ENCODE results near the gene EFHD2.
"Not testable (repeated sequence)": the region's sequence is repeated elsewhere in the genome, so short reads cannot be mapped to it uniquely, and the experiment has no call there.

The EFHD2 gene

DNA sequence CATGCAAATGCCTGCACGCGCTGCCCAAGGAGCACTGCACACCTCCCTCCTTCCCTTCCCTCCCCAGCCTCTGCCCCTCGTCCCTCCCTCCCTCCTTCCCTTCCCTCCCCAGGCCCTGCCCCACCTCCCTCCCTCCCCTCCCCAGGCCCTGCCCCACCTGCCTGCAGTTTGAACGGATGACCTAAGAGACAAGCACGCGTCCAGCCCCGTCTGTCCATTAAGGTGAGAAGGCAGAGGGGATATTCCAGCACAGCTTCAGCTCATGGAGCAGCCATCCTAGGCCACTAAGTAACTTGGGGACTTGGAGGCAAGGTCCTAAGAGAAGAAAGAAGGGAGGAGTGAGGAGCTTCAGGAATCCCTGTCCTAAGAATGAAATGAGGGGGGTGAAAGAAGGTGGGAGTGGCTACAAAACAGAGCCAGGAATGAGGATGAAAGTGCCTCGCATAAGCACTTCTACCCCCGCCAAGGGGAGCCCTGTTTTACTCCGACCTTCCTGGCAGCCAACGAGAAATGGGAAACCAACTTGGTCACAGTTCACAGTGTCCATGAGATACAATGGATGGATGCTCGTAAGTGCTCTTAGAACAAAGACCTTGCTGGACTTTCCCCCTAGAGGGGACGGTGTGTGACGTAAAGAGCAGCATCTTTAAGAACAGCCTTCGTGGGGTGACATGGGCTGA is 21.3 kb upstream of the EFHD2 start:
- DNase-seq, result no peak

DNA sequence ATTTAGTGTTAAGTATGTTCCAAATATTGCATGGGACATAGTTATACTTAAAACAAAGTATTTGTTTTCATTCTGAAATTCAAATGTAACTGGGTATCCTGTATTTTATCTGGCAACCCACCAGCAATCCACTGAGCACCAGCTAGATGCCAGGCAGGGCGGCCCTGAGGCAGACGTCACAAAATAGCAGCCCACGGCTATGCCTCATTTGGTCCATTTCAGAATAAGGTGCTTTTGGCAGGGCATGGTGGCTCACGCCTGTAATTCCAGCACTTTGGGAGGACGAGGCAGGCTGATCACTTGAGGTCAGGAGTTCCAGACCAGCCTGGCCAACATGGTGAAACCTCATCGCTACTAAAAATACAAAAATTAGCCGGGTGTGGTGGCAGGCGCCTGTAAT is 19.9 kb upstream of the EFHD2 start:
- DNase-seq, result not testable (repeated sequence)

DNA sequence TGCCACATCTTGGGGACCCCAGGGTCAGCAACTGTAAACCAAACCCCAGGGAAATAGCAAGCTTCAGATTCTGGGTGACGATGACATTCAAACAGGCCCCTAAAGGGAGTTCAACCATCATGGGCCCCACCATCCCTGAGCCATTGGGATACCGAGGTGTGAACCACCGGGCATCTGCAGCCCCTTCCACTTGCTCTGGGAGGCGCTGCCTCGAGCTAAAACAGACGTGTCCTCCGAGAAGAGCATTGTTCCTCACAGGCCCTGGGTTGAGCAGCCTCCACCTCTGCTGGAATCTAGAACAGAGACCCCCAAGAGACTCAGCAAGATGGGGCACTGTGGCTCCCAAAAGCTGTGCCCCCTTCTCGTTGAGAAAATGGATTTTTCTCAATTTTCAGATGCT is 19.0 kb upstream of the EFHD2 start:
- DNase-seq, result no peak

DNA sequence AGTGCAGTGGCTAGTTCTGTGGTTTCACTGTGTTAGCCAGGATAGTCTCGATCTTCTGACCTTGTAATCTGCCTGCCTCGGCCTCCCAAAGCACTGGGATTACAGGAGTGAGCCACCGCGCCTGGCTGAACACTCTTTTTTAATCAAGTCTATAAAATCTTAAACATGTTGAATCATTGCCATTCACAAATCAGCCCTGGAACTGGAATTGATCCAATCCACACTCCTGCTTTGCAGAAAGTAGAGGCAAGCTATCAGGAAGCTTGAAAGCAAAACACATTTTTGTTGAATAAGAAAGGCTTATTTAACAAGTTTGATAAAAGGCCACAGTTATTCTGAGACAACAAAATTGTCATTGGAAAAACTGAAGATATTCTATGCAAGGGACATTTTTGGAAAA is 18.3 kb upstream of the EFHD2 start:
- no peak for DNase-seq

DNA sequence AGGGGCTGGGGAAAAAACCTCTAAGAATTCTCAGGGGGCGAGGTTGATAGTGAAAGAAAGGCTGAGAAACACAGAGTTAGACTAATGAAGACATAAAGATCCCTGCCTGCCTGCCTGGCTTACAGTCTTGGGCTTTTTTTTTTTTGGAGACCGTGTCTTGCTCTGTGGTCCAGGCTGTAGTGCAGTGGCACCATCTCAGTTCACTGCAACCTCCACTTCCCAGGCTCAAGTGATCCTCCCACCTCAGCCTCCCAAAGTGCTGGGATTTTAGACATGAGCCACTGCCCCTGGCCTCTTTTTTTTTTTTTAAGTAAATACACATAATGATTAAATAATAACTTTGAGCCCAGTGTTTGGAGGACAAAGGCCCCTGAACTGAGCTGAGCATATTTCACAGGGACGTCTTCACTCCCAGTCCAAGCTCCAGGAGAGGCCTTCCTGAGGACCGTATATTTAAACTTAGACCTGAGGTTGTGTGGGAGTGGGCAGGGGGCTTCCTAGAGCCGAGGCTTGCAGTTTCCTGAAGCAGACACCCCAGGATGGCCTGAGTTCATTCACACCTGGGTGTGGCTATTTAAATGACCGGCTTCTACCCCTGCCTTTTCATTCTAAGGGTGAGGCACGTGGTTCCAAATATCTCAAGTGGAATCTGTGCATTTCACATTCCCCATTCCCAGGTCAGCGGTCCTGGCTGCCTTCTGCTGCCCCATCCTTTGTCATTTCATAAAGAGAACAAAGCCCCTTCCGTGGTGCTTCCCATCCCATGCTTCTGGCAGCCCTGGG is 16.0 kb upstream of the EFHD2 start:
- DNase-seq, result no peak

DNA sequence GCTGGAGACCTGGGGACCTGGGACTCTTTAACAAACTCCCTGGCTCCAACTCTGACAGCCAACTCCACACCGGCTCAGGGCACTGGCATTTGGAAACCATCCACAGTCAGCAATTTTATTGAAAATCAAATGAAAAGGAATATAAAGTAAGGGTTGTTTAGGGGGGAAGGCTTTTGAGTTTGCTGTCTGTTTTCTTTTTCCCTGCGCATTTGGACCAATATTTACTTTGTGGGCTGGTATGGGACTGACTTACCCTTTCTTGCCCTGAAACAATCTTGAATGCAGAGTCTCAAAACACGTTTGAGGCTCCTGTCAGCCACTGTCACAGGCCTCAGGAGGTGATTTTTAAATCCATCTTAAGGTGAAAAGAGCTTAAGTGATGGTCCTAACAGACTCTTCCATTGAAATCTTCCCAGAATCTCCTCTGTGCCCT is 15.4 kb upstream of the EFHD2 start:
- DNase-seq, result no peak

DNA sequence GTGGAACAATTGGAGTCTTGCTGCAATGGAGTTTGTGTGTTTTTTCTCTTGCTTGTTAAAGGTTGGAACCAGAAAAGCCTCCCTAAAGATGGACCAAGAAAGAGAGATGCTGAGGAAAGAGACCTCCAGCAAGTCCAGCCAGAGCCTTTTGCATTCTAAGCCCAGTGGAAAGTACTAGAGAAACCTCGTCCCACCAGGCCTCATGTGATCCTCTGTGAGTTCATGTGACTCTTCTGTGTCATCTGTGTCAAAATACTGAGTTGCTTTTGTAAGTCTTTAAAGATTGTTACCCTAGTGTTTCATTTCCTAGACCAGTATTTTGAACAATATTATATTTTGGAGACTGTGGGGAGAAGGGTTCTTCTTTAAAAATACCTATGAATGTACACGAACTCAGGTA is 12.5 kb upstream of the EFHD2 start:
- no peak for DNase-seq

DNA sequence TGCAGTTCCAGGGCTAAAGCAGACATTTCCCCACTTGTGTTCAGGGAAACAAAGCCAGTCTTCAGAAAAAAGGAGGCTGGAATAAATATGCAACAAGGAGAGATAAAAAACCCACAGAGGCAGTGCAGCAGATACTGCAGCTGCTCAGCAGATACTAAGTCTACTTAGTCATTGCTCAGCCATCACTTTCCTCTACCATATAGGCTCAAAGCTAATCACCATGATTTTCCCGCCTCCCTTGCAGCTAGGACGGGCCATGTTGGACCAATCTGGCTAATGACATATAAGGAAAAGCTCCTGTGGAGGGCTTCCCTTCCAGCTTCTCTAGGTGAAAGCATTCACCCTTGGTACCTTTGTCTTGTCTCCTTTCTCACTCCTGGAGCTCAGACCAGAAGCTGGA is 10.0 kb upstream of the EFHD2 start:
- no peak for DNase-seq

DNA sequence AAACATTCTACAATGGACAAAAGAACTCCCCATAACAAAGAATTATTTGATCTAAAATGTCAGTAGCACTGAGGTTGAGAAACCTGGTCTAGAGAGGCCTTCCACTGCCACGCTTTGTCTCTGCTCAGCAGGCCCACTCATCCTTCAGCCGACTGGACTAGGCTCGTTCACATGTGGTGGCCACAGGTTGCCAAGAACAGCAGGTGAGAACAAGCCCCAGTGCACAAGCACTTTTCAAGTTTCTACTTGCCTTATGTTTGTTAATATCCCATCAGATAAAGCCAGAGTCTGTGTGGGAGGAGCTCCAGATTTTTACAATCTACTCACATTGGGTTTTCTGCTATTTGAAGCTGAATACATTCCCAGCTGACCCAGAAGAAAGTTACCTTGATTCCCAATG is 9.1 kb upstream of the EFHD2 start:
- DNase-seq, result peak; percentile 36

DNA sequence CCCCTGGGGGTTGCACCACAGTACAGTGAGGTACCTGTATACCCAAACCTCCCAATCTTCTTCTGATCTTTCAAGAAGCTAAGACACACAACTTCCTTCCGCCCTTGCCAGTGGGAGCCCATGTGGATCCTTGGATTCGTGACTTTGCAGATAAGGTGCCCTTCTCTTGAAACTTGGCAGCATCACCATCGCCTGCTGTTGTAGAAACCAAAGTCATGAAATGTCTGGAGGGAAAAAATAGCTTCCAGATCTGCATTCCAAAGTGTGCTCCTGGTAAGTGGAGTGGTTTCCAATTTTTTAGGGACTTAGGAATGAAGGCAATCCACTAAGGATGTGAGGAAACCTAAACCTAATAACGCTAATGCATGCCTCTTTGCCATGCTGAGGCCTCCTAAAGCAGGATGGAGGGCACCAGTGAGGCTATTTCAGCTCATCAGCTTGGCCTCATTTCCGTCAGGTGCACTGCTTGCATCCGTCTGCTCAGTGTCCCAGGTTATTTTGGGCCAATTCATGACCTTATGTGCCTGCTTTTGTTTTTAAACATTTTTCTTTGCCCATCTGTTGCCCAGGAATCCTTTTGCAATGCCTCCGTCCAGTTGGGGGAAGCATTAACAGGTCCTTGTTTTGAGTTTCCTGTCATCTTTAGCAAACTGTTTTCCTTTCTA is 8.2 kb upstream of the EFHD2 start:
- no peak for DNase-seq

DNA sequence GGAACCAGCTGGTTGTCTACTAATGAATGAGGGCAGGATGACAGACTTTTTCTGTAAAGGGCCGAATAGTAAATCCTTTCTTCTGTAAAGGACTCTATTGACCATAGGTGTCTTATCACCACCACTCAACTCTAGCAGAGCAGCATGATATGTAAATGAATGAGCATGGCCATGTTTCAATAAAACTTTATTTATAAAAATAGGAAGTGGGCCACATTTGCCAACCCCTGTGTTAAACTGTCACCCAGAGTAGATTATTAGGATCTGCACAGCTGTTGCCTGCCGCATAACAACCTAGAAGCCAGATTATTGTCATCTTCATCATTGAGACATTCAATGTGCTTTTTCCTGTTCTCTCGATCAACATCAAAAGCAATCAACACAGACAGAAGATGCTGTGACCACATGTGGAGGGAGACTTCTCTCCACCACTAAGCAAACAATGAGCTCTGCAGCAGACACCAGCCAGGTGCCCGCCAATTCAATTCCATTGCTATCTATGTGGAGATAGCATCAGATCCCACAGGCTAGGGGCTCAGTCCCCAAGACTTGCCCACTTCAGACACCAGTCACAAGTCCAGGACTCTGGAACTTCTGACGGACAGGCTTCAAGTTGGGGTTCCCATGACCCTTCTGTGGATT is 6.8 kb upstream of the EFHD2 start:
- no peak for DNase-seq

DNA sequence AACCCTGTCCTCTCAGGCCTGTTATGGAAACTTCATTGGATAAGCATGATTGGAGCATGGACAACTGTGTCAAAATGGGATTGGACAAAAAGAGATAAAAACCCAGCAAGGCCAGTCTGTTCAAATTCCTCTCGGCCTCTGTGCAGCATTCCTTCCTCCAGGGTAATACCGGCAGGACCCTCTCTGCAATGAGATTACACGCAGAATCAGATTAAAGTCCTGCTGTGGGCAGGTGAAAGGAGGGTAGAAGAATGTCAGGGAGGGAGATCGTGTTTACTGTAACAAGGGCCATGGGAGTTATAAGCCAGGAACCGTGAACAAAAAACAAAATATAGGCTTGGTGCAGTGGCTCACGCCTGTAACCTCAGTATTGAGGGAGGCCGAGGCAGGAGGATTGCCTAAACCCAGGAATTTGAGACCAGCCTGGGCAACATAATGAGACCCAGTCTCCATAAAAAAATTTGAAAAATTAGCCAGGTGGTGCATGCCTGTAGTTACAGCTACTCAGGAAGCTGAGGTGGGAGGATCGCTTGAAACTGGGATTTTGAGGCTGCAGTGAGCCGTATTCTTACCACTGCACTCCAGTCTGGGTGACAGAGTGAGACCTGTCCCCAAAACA is 5.6 kb upstream of the EFHD2 start:
- no peak for DNase-seq

DNA sequence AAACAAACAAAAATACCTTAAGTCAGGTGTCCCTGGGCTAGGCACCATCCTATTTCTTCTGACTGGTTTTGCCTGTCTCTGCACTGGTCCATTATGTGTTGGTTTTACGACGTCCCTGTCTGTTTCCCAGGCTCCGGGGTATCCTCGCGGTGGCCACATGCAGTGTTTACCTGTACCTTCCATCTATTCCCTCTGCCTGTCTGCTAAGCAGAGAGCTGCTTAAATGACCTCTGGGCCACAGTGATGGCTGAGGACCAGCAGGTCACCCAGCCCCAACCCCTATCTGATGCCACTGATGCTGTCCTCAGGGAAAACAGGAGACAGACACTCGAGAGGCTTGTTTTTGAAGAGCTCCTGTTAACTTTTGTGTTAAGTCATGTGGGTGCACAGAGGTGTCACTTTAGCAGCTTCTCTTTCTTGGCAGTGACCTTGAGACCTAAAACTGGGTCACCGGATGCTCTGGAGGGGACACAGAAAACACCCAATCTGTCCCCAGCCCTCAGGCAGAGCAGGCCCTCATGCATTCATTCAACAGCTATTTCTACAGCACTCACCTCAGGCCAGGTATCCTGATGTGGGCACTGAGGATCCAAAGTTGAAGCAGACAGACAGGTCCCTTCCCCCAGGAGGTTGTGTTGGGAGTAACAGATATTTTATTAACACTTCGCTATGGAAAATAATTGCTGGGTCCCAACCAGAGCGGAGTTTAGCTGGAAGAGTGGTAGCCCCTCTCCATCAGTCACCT is 4.4 kb upstream of the EFHD2 start:
- no peak for DNase-seq

DNA sequence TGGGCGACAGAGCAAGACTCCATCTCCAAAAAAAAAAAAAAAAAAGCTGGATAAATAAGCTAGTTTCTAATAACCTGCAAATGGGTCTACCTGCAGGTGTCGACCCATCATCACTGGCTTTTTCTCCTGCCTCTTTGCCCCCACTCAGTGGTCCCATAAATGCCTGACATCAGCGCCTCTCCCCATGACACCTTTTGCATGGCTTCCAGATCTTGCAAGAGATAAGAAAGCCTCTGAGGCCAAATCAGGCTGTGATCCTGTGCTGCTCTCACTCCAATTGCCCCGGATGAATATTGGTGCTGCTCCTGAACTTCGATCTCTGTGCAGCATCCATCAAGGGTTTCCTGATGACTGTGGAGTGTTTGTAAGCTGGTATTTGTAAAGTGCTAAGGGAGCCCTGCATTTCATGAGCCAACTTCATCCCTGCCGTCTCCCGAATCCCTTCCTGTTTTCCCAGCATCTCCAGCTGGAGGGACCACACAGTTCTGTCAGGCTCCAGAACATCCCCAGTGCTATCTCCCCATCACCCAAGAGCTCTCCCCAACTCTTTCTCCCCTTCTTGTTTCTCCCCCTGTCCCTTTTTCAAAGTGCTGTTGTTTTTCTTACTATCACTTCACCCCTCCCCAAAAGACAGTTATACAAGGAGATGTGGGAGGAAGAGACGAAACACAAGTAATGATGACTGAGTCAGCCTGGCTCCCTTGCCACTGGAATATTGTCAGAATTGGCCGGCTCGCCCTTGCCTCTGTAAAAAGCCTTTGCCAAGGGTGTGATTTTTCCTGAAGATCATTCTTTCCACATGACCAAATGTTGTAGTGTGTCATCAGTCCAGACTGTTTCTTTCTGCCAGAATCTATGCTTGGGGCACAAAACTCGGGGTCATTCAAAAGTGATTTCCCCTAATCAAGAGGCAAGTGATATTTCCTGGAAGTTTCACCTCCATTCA is 2.8 kb upstream of the EFHD2 start:
- no peak for DNase-seq

DNA sequence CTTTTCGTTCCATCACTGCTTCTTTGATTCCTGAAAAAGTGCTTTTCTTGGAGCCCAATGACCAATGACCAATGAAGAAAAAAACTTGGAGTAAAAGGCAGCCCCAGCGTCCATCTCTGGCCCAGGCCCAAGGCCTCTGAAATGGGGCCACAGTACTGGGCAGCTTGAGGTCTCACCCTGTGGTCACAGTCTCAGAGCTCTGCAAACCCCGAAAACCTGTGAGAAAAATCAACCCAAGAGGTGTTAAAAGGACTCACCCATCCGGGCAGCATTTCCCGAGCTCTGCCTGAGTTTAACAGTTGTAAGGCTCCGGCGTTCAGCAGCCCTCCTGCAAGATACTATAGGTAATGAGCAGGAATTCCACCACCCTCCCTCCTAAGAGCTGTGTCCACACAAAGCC is 2.1 kb upstream of the EFHD2 start:
- DNase-seq, result no peak

DNA sequence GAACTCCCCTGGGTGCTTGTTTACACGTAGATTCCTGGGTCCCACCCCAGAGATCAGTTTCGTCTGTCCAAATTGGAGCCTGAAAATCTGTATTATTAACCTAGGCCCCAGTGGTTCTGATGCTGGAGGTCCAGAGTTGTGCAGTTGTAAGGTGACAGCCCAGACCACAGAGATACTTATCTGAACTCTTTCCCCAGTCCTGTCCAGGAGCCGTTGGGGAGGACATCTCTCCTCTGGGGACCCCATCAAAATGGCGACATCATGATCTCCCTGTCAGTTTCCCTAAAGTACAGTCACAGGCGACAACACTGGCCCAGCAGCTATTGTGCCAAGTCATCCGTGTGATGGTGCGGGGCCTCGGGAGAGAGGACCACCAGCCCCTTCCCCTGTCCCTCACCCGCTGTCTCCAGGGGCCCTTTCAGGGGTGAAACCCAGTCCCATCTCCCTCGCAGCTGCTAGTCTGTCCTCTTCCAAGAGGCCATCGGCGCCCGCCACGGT is 749 bp upstream of the EFHD2 start:
- no peak for DNase-seq

DNA sequence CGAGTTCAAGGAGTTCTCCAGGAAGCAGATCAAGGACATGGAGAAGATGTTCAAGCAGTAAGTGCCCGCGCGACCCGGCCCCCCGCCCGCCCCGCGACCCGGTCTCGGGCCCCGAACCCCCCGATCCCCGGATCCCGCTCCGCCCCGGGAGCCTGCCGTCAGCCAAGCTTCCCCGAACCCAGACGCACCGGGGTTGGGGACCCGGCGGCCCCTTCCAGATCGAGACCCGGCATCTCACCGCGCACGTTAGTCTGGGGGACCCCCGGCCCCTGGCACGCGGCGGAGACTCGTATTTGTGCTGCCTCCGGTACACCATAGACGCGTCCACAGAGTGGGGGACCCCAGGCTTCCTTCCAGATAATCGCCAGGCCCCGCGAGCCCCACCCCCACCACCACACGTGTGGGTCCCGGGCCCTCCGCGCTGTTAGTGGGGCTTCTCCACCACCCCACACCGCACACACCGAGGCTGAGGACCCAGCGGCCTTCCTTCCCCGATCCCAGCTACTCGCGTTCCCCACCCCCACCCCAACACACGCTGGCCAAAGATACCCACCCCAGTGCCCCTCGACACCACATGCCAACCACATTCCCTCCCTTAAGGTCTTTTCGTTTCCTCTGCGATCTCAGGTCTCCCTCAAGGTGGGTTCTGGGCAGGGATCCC is 665 bp downstream of the EFHD2 start:
- DNase-seq, result no peak

DNA sequence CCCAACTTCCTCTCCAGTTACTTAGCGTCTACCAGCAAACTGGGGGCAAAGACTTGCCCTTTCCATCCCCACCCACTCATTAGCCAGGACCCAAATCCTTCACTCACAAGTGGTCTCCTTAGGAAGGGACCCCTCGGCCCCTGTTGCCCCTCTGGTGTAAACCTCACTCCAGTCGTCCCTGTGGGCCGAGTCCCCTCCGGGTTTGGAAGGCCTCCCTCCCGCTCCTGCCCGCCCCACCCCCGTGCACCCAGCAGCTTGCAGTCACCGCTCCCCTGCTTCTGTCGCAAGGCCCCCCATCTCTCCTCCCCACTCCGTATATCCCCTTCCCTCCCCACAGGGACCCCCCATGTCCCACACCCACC is 1.2 kb downstream of the EFHD2 start:
- no peak for DNase-seq

DNA sequence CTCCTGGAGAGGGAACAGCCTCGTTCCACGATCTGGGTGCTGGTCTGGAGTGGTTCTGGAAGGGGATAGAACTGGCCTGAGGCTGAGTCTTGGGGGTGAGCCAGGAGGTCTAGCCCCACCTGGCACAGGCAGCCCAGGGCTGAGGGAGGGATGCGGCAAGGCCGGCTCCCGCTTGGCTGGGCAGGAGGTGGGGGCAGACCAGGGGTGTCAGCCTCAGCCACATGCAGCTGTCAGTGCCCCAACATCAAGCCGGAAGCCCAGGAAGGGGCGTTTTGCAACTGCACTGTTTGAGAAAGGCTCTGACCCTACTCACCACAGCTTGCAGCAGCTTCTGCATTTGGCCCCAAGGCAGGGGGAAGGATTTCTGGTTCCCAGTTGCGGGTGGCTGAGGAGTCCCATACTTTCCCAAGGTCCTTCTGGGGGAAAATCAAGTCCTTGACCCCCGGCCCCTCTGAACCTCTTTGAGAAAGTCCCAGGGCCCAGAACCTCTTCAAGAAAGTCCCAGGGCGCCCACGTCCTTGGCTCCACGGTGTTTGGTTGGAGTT is 2.0 kb downstream of the EFHD2 start:
- DNase-seq, result no peak

DNA sequence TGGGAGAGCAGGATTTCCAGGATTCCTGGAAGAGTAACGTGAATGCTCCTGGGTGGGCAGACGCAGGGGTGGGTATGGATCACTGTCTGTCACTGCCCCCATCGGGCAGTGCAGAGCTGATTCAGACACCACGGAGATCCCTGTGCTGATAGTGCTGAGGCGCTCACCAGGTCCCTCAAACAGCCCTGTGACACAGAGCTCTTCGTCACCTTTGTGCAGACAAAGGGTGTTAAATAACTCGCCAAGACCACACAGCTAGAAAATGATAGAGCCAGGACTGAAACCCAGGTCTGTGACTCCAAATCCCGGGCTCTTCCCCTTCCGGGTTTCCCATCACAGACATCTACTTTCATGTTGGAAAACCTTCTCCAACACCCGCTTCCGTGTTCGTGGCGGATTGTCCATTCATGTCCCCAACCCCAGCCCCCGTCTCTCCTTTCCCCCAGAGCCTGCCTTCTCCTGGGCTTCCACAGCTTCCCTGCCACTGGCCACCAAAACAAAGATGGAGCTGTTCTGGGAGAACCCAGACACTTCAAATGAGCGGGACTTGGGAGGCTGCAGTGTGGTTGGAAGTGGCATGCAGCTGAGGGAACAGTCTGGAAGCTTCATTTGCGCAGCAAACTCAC is 2.6 kb downstream of the EFHD2 start:
- DNase-seq, result no peak

Measured in NCI-H774 (cell line).